ENCODE measurements around the gene FYB2.
A peak's percentile ranks its signal among the peaks of the same experiment; 100 is the strongest.

The FYB2 gene

DNA sequence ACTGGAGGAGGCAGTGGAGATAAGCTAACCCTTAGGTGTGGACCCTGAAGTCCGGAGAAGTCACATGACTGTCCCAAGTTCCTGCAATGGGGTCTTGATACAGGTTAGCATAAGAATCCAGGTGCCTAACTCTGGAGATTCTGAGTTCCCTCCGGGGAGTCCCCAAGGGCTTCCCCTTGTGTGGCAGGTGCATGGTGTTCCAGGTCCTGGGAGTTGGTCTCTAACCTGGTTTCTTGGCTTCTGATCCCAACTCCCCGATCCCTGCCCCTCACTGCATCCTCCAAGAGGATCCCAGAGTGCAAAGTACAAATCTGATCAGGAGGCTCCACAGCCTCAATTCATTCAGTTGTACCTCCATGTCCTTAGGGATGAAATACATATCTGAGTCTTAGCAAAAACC, 26.1 kb upstream of the FYB2 start:
- Histone ChIP-seq H3K4me1 (no peaks in the 10 kb centered on the region), H3K4me3 (no peak overlapping the region), H3K36me3 (replicated peaks) (no peaks in the 10 kb centered on the region), H3K9me3 (no peaks in the 10 kb centered on the region), H3K27me3 (ENCODE audit: low read depth) (no peaks in the 10 kb centered on the region)
- no peak for DNase-seq (ENCODE audit: low spot score in 2 of 2)
- in situ Hi-C loops (cut with MboI; ENCODE audit: low sequenced_read_pairs) = loop anchor here (25.0 kb wide), 1 partner anchor 1167 kb away; no protein-coding TSS in a partner anchor

DNA sequence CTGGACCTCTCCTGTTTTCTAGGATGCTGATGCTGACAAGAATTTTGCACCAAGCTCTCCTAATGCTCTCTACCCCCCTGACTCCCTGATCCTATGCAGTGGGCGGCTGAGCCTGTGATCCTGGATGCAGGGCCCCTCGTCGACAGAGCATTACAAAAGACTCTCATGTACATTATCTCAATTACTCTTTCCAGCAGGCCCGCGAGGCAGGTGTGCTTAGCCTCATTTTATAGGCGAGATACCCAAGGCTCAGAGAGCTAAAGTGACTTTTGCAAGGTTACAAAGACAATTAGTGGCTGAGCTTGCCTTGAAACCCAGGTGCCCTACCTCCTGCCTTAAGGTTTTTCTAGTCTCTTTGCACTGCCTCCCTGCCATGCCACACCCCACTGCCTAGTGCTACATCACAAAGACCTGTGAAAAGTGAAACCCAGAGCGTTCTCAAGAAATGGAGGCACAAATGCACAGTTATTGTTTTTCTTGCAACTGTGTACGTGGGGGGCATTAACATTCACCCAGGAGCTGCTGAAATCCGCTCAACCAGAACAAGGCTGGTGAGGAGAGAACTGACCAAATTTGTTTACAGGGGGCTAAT, 25.4 kb upstream of the FYB2 start:
- no peak for DNase-seq (ENCODE audit: low spot score in 2 of 2)
- Histone ChIP-seq H3K4me3 (no peak overlapping the region), H3K27me3 (ENCODE audit: low read depth) (no peaks in the 10 kb centered on the region), H3K36me3 (replicated peaks) (no peaks in the 10 kb centered on the region), H3K9me3 (no peaks in the 10 kb centered on the region), H3K4me1 (no peaks in the 10 kb centered on the region)
- in situ Hi-C loops (cut with MboI; ENCODE audit: low sequenced_read_pairs) = loop anchor here (25.0 kb wide), 1 partner anchor 1168 kb away; no protein-coding TSS in a partner anchor

DNA sequence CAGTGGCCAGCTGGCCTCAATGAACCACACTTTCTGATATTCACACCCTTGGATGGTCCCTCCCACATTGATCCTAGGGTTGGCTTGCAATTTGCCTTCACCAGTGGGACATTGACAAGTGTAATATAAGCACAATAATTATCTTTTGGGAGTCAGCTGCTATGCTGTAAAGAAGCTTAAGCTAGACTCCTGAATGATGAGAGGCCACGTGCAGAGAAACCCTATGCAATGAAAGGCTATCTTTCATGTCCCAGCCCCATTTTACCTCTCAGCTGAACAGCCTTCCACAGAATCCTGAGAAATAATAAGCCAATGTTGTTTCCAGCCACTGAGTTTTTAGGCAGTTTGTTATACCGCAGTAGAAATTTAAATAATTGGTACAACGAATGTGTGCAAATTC, 24.3 kb upstream of the FYB2 start:
- in situ Hi-C loops (cut with MboI; ENCODE audit: low sequenced_read_pairs) = loop anchor here (25.0 kb wide), 1 partner anchor 1169 kb away; no protein-coding TSS in a partner anchor
- Histone ChIP-seq H3K27me3 (ENCODE audit: low read depth) (no peaks in the 10 kb centered on the region), H3K9me3 (no peaks in the 10 kb centered on the region), H3K4me3 (no peak overlapping the region), H3K36me3 (replicated peaks) (no peaks in the 10 kb centered on the region), H3K4me1 (no peaks in the 10 kb centered on the region)
- DNase-seq (ENCODE audit: low spot score in 2 of 2) = no peak

GRCh38 chr1:56838759-56839158, 19.6 kb upstream of the FYB2 start:
- in situ Hi-C loops (cut with MboI; ENCODE audit: low sequenced_read_pairs) = loop anchor here (25.0 kb wide), 1 partner anchor 1174 kb away; no protein-coding TSS in a partner anchor
- DNase-seq (ENCODE audit: low spot score in 2 of 2) = no peak
- no peaks in the 10 kb centered on the region for H3K27me3 ChIP-seq (ENCODE audit: low read depth)
- H3K4me1 ChIP-seq = no peaks in the 10 kb centered on the region
- H3K36me3 ChIP-seq (replicated peaks) = no peaks in the 10 kb centered on the region
- H3K4me3 ChIP-seq = no peak overlapping the region
- H3K9me3 ChIP-seq = no peaks in the 10 kb centered on the region

DNA sequence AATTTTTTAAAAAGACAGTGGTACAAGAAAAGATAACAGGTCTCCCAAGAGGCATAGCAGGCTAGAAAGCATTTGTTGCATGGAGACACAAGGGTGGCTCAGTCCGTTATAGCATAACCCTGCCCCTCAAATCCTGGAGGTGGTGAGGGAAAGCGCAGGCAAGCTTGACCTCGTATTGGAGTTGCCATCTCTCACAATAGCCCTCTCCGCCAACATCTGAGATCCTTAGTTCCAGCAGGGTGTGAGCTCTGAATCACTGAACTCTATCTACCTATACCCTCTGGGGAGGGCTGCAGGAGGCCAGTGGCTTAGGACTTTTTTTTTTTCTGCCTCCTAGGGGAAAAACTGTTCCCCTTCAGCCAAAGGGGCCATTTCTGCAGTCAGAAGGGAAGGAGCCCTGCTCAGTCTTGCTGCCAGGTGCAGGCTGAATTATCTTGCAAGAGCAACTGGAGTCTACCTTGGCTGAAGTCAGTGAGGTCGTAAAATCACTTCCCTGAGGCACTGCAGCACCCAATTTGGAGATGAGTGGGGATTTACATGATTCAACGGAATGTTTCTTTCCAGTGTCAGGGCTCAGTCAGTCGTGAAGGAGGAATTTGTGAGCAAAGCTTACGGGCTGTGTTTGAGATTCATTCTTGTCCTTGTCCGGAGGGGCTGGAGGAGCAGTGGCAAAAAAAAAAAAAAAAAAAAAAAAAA, 18.2 kb upstream of the FYB2 start:
- Histone ChIP-seq H3K27me3 (ENCODE audit: low read depth) (no peaks in the 10 kb centered on the region), H3K9me3 (no peaks in the 10 kb centered on the region), H3K36me3 (replicated peaks) (no peaks in the 10 kb centered on the region), H3K4me1 (no peaks in the 10 kb centered on the region), H3K4me3 (no peak overlapping the region)
- in situ Hi-C loops (cut with MboI; ENCODE audit: low sequenced_read_pairs) = loop anchor here (25.0 kb wide), 1 partner anchor 1175 kb away; no protein-coding TSS in a partner anchor
- no peak for DNase-seq (ENCODE audit: low spot score in 2 of 2)

DNA sequence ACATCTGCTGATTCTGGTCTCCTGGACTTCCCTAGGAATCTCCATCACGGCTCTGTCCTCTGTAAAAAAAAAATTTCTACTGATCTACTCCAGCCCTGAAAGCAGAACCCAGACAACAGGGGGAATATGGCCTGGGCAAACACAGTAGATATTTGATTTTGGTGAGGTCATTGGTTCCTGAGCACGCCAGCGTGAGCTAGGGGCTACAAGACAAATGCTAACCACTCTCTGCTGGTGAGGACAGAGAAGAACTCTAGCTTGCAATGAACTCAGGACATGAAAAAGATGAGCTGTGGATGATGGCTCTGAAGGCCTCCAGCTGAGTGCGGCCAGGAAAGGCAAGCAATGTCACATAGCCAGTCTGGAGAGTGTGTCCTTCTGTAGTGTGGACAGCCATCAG, 17.2 kb upstream of the FYB2 start:
- Histone ChIP-seq H3K4me3 (no peak overlapping the region), H3K27me3 (ENCODE audit: low read depth) (no peaks in the 10 kb centered on the region), H3K36me3 (replicated peaks) (no peaks in the 10 kb centered on the region), H3K4me1 (no peaks in the 10 kb centered on the region), H3K9me3 (no peaks in the 10 kb centered on the region)
- in situ Hi-C loops (cut with MboI; ENCODE audit: low sequenced_read_pairs) = loop anchor here (25.0 kb wide), 1 partner anchor 1176 kb away; no protein-coding TSS in a partner anchor
- DNase-seq (ENCODE audit: low spot score in 2 of 2) = no peak

DNA sequence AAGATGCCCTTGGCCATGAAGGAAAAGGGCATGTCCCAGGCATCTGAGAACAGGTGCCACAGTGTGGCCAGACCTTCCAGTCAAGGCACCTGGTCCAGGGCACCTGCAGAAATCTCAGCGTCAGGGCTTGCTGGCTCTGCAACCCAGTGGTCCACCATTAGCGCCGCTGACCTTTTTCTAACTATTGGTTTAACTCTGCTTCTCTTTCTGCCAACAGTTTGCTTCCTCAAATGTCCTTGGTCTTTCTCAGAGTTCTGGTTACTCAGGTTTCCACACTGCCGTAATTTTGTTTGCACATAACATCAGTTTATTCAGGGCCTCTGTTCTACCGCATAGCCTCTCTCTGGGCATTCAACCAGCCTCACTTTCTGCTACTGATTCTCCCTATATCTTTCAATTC, 16.5 kb upstream of the FYB2 start:
- no peak for DNase-seq (ENCODE audit: low spot score in 2 of 2)
- in situ Hi-C loops (cut with MboI; ENCODE audit: low sequenced_read_pairs) = loop anchor here (25.0 kb wide), 1 partner anchor 1177 kb away; no protein-coding TSS in a partner anchor
- Histone ChIP-seq H3K4me3 (no peak overlapping the region), H3K9me3 (no peaks in the 10 kb centered on the region), H3K4me1 (no peaks in the 10 kb centered on the region), H3K36me3 (replicated peaks) (no peaks in the 10 kb centered on the region), H3K27me3 (ENCODE audit: low read depth) (no peaks in the 10 kb centered on the region)

DNA sequence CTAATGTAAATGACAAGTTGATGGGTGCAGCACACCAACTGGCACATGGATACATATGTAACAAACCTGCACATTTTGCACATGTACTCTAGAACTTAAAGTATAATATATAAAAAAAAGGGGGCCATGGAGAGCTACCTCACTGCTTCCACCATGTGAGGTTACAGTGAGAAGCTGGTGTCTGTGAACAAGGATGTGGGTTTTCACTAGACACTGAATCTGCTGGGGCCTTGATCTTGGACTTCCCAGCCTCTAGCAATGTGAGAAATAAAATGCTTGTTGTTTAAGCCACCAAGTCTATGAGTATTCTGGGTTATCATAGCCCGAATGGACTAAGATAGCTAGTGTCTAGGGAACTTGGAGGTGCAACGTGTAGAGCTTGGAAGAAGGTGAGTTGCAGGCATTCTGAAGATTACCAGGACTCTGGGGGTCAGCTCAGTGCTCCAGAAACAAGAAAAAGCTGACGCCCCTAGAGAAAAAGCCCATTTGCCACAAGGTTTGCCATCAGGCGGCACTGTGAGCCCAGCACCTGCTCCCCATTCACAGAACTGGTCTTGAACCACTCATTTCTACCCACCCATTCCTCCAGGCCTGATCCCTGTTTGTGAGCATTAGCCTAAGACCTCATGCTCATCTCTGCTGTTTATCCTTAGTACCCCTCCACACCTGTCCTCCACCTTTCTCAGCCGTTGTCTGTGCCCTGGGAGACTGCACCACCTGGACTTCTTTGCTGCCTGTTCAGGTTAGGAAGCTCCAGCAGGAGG, 15.1 kb upstream of the FYB2 start:
- in situ Hi-C loops (cut with MboI; ENCODE audit: low sequenced_read_pairs) = loop anchor here (25.0 kb wide), 1 partner anchor 1178 kb away; no protein-coding TSS in a partner anchor
- H3K4me1 ChIP-seq = no peaks in the 10 kb centered on the region

GRCh38 chr1:56833088-56833487, 13.9 kb upstream of the FYB2 start:
- no peak overlapping the region for H3K4me3 ChIP-seq
- no peaks in the 10 kb centered on the region for H3K36me3 ChIP-seq (replicated peaks)
- DNase-seq (ENCODE audit: low spot score in 2 of 2) = no peak
- in situ Hi-C loops (cut with MboI; ENCODE audit: low sequenced_read_pairs) = loop anchor here (25.0 kb wide), 1 partner anchor 1179 kb away; no protein-coding TSS in a partner anchor
- H3K27me3 ChIP-seq (ENCODE audit: low read depth) = no peaks in the 10 kb centered on the region
- no peaks in the 10 kb centered on the region for H3K4me1 ChIP-seq
- no peaks in the 10 kb centered on the region for H3K9me3 ChIP-seq

More for the DNA sequence above, 15.1 kb upstream of the FYB2 start:
- no peak for DNase-seq (ENCODE audit: low spot score in 2 of 2)
- no peaks in the 10 kb centered on the region for H3K9me3 ChIP-seq
- H3K36me3 ChIP-seq (replicated peaks) = no peaks in the 10 kb centered on the region
- no peak overlapping the region for H3K4me3 ChIP-seq
- H3K27me3 ChIP-seq (ENCODE audit: low read depth) = no peaks in the 10 kb centered on the region

GRCh38 chr1:56831871-56832693, 12.9 kb upstream of the FYB2 start:
- Histone ChIP-seq H3K9me3 (no peaks in the 10 kb centered on the region), H3K36me3 (replicated peaks) (no peaks in the 10 kb centered on the region), H3K27me3 (ENCODE audit: low read depth) (no peaks in the 10 kb centered on the region), H3K4me3 (no peak overlapping the region), H3K4me1 (no peaks in the 10 kb centered on the region)
- DNase-seq (ENCODE audit: low spot score in 2 of 2) = peak; percentile 56 to 73
- in situ Hi-C loops (cut with MboI; ENCODE audit: low sequenced_read_pairs) = loop anchor here (25.0 kb wide), 1 partner anchor 1180 kb away; no protein-coding TSS in a partner anchor

DNA sequence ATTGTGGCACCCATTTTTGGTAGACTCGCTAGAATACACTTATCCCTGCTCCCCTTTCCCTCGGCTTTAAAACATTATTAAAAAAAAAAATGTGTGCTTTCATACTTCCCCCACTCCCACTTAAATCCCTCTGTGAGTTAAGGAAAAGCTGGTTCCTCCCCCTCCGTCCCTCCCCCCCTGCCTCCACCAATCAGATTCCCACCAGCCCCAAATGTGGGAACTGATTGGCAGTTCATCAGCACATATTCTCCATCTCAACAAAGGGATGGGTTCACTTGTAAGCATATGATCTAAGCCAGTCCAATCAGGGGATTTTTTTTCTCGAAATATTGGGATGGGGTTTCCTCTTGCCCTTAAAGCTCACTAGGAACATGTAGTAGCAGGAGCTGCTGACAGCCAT, 10.8 kb upstream of the FYB2 start:
- Histone ChIP-seq H3K4me1 (no peaks in the 10 kb centered on the region), H3K27me3 (ENCODE audit: low read depth) (no peaks in the 10 kb centered on the region), H3K9me3 (no peaks in the 10 kb centered on the region), H3K36me3 (replicated peaks) (no peaks in the 10 kb centered on the region), H3K4me3 (no peak overlapping the region)
- DNase-seq (ENCODE audit: low spot score in 2 of 2) = no peak
- in situ Hi-C loops (cut with MboI; ENCODE audit: low sequenced_read_pairs) = loop anchor here (25.0 kb wide), 1 partner anchor 1182 kb away; no protein-coding TSS in a partner anchor

GRCh38 chr1:56827711-56828110, 8.5 kb upstream of the FYB2 start:
- Histone ChIP-seq H3K4me3 (no peak overlapping the region), H3K27me3 (ENCODE audit: low read depth) (0 out of 2 replicates have a peak, but pooled peaks cover 4% of the 10 kb centered on the region), H3K9me3 (no peaks in the 10 kb centered on the region), H3K4me1 (no peaks in the 10 kb centered on the region), H3K36me3 (replicated peaks) (no peaks in the 10 kb centered on the region)
- in situ Hi-C loops (cut with MboI; ENCODE audit: low sequenced_read_pairs) = loop anchor here (25.0 kb wide), 1 partner anchor 1185 kb away; no protein-coding TSS in a partner anchor
- DNase-seq (ENCODE audit: low spot score in 2 of 2) = no peak

GRCh38 chr1:56825436-56825835, 6.2 kb upstream of the FYB2 start:
- Histone ChIP-seq H3K9me3 (no peaks in the 10 kb centered on the region), H3K4me3 (no peak overlapping the region), H3K27me3 (ENCODE audit: low read depth) (peaks cover 8% of the 10 kb centered on the region; the same call in 1 of the 2 replicates), H3K4me1 (no peaks in the 10 kb centered on the region), H3K36me3 (replicated peaks) (no peaks in the 10 kb centered on the region)
- DNase-seq (ENCODE audit: low spot score in 2 of 2) = no peak
- in situ Hi-C loops (cut with MboI; ENCODE audit: low sequenced_read_pairs) = loop anchor here (25.0 kb wide), 1 partner anchor 1187 kb away; no protein-coding TSS in a partner anchor

All from HAP-1 (cell line).